ENCODE results near the gene CCDC190. TPM values are rescaled to one million over a fixed set of nuclear protein-coding genes. Genes with fewer than 3 reads are reported as not detected.

The CCDC190 gene
- total RNA-seq, 4 donors from 2014 or later: 1.5 to 4.8 (median 2.3) TPM

- Histone ChIP-seq H3K4me3 (no peak overlapping the region), H3K27ac (no peak overlapping the region), H3K4me1 (no peaks in the 10 kb centered on the region), H3K36me3 (no peaks in the 10 kb centered on the region), H3K9me3 (peaks cover 0 to 15% (median 6%) of the 10 kb centered on the region in 3 donors), H3K27me3 (no peaks in the 10 kb centered on the region)
- DNase-seq: no peak
- TF ChIP-seq CTCF (IDR thresholded peaks at IDR 0.05) (no peak), POLR2A (IDR thresholded peaks at IDR 0.05) (no peak)
- intact Hi-C loops (cut with DNase I): no loop called here
Observed at GRCh38 chr1:162840250-162840839, 20.6 kb downstream of the CCDC190 start.

- Histone ChIP-seq H3K27ac (no peak overlapping the region), H3K27me3 (peaks cover 0 to 8% (median 0%) of the 10 kb centered on the region in 4 donors), H3K36me3 (no peaks in the 10 kb centered on the region), H3K9me3 (peaks cover 0 to 15% (median 6%) of the 10 kb centered on the region in 3 donors), H3K4me1 (no peaks in the 10 kb centered on the region), H3K4me3 (no peak overlapping the region)
- WGBS, 2 donors: 67 to 88% methylated on average over 4 of the region's 4 CpGs
- DNase-seq: no peak
- intact Hi-C loops (cut with DNase I): no loop called here
- TF ChIP-seq CTCF (IDR thresholded peaks at IDR 0.05): no peak
- no peak for TF ChIP-seq POLR2A (IDR thresholded peaks at IDR 0.05)
Observed at GRCh38 chr1:162838863-162839262, 22.1 kb downstream of the CCDC190 start.

- 46 to 53% methylated on average over 3 of the region's 3 CpGs for WGBS, 2 donors
- Histone ChIP-seq H3K27ac (no peak overlapping the region), H3K27me3 (peaks cover 0 to 10% (median 0%) of the 10 kb centered on the region in 4 donors), H3K36me3 (no peaks in the 10 kb centered on the region), H3K4me3 (no peak overlapping the region), H3K4me1 (no peaks in the 10 kb centered on the region), H3K9me3 (peaks cover 0 to 15% (median 6%) of the 10 kb centered on the region in 3 donors)
- TF ChIP-seq POLR2A (IDR thresholded peaks at IDR 0.05): no peak
- no peak for TF ChIP-seq CTCF (IDR thresholded peaks at IDR 0.05)
- no peak for DNase-seq
- intact Hi-C loops (cut with DNase I): no loop called here
Observed at GRCh38 chr1:162835157-162835899, 25.6 kb downstream of the CCDC190 start.

GRCh38 chr1:162832470-162832869 is 28.5 kb downstream of the CCDC190 start:
- H3K4me3 ChIP-seq: no peak overlapping the region
- H3K27me3 ChIP-seq: peaks cover 0 to 10% (median 0%) of the 10 kb centered on the region in 4 donors
- no peaks in the 10 kb centered on the region for H3K9me3 ChIP-seq
- H3K27ac ChIP-seq: no peak overlapping the region
- TF ChIP-seq POLR2A (IDR thresholded peaks at IDR 0.05) (no peak), CTCF (IDR thresholded peaks at IDR 0.05) (no peak)
- intact Hi-C loops (cut with DNase I): no loop called here
- H3K4me1 ChIP-seq: no peaks in the 10 kb centered on the region
- 87 to 98% methylated on average over 3 of the region's 3 CpGs for WGBS, 2 donors
- DNase-seq: no peak
- no peaks in the 10 kb centered on the region for H3K36me3 ChIP-seq

DNA sequence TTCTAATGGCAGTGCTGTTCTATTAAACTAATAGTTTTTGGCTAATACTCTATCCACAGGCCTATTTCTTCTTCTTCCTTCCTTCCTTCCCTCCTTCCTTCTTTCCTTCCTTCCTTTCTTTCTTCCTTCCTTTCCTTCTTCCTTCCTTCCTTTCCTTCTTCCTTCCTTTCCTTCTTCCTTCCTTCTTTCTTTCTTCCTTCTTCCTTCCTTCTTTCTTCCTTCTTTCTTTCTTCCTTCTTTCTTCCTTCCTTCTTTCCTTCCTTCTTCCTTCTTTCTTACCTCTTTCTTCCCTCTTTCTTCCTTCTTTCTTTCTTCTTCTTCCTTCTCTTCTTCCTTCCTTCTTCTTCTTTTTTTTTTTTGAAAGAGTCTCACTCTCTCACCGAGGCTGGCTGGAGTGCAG is 31.7 kb downstream of the CCDC190 start:
- Histone ChIP-seq H3K27me3 (peaks cover 0 to 12% (median 0%) of the 10 kb centered on the region in 4 donors), H3K9me3 (no peaks in the 10 kb centered on the region), H3K4me1 (no peaks in the 10 kb centered on the region), H3K27ac (no peak overlapping the region), H3K4me3 (no peak overlapping the region), H3K36me3 (no peaks in the 10 kb centered on the region)
- TF ChIP-seq CTCF (IDR thresholded peaks at IDR 0.05): no peak
- WGBS, 2 donors: 80 to 100% methylated on average over 1 of the region's 1 CpG
- no peak for DNase-seq
- intact Hi-C loops (cut with DNase I): no loop called here

Measured in esophagus squamous epithelium (tissue), 5 donors.